ENCODE measurements around the gene SLC22A16.
"Not testable (repeated sequence)": the region's sequence is repeated elsewhere in the genome, so short reads cannot be mapped to it uniquely, and the experiment has no call there.

DNA sequence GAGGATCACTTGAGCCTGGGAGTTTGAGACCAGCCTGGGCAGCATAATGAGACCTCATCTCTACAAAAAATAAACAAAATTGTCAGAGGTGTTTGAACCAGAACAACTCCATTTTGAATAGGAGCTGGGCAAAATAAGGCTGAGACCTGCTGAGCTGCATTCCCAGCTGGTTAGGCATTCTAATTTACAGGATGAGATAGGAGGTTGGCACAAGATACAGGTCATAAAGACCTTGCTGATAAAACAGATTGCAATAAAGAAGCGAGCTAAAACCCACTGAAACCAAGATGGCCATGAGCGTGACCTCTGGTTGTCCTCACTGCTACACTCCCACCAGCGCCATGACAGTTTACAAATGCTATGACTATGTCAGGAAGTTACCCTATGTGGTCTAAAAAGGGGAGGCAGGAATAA is 11.6 kb upstream of the SLC22A16 start:
- TF ChIP-seq POU2F2, POLR2AphosphoS5 (IDR thresholded peaks at IDR 0.05; ENCODE audit: low read depth, low read length): not testable (repeated sequence)

All from GM12891 (cell line).